ENCODE data around the gene CSNK2A2.

The CSNK2A2 gene

GRCh38 chr16:58217311-58217925 lies 19.5 kb upstream of the CSNK2A2 start:
- TF ChIP-seq CTCF (IDR thresholded peaks at IDR 0.05; ENCODE audit: borderline replicate concordance, insufficient read depth, low read depth, low read length) = no peak
- no peak overlapping the region for H3K4me3 ChIP-seq (ENCODE audit: low read depth, low read length)

- TF ChIP-seq CTCF (IDR thresholded peaks at IDR 0.05; ENCODE audit: borderline replicate concordance, insufficient read depth, low read depth, low read length) = no peak
- H3K4me3 ChIP-seq (ENCODE audit: low read depth, low read length) = no peak overlapping the region
Measured at GRCh38 chr16:58212824-58213655, 15.1 kb upstream of the CSNK2A2 start.

- H3K4me3 ChIP-seq (ENCODE audit: low read depth, low read length) = no peak overlapping the region
- no peak for TF ChIP-seq CTCF (IDR thresholded peaks at IDR 0.05; ENCODE audit: borderline replicate concordance, insufficient read depth, low read depth, low read length)
Measured at GRCh38 chr16:58211846-58212245, 13.9 kb upstream of the CSNK2A2 start.

- H3K4me3 ChIP-seq (ENCODE audit: low read depth, low read length) = no peak overlapping the region
- no peak for TF ChIP-seq CTCF (IDR thresholded peaks at IDR 0.05; ENCODE audit: borderline replicate concordance, insufficient read depth, low read depth, low read length)
Measured at GRCh38 chr16:58211245-58211644, 13.3 kb upstream of the CSNK2A2 start.

- H3K4me3 ChIP-seq (ENCODE audit: low read depth, low read length) = no peak overlapping the region
- TF ChIP-seq CTCF (IDR thresholded peaks at IDR 0.05; ENCODE audit: borderline replicate concordance, insufficient read depth, low read depth, low read length) = no peak
Measured at GRCh38 chr16:58205276-58206036, 7.5 kb upstream of the CSNK2A2 start.

GRCh38 chr16:58201163-58201562 lies 3.3 kb upstream of the CSNK2A2 start:
- TF ChIP-seq CTCF (IDR thresholded peaks at IDR 0.05; ENCODE audit: borderline replicate concordance, insufficient read depth, low read depth, low read length) = no peak

More at GRCh38 chr16:58201163-58201562, 3.3 kb upstream of the CSNK2A2 start:
- H3K4me3 ChIP-seq (ENCODE audit: low read depth, low read length) = no peak overlapping the region
